ENCODE results near the gene ZNF780B. TPM values are rescaled to one million over a fixed set of nuclear protein-coding genes. Genes with fewer than 3 reads are reported as not detected.

The ZNF780B gene
- total RNA-seq = 10 to 100 TPM; 36.6 to 38.8 TPM

DNA sequence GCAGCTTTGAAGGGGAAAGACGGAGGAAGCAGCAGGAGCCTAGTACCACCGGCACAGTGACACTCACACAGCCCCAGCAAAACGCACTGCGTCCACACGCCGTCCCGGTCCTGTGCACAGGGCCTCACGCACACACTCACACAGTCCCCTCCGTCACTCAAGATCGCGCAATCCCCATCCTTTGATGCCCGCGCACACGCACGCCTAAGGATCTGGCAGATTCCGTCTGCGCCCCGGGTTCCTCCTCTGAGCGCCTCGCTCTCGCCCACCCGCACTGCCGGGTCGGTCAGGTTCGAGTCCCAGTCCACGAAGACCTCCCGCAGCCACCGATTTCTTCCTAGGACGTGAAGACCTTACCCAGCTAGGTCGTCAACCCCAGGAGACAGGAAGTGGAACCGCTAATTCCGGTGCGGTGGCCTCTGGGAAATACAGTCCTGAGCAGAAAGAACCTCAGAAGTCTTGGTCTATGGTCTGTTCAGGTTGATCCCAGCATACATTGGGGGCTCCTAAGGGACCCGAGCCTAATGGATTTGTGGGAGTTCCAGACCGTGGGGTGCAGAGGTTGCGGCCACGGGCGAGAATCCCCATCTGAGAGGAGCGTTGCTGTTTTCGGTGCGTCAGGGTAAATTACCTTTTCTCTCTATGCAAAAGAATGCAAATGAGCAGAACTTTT is at the start of gene ZNF780B:
Gene ZNF780B (minus strand): TSS at position 400 of the 673 bp plus-strand sequence. CDS start 5,899 bp downstream, outside the sequence.

DNA sequence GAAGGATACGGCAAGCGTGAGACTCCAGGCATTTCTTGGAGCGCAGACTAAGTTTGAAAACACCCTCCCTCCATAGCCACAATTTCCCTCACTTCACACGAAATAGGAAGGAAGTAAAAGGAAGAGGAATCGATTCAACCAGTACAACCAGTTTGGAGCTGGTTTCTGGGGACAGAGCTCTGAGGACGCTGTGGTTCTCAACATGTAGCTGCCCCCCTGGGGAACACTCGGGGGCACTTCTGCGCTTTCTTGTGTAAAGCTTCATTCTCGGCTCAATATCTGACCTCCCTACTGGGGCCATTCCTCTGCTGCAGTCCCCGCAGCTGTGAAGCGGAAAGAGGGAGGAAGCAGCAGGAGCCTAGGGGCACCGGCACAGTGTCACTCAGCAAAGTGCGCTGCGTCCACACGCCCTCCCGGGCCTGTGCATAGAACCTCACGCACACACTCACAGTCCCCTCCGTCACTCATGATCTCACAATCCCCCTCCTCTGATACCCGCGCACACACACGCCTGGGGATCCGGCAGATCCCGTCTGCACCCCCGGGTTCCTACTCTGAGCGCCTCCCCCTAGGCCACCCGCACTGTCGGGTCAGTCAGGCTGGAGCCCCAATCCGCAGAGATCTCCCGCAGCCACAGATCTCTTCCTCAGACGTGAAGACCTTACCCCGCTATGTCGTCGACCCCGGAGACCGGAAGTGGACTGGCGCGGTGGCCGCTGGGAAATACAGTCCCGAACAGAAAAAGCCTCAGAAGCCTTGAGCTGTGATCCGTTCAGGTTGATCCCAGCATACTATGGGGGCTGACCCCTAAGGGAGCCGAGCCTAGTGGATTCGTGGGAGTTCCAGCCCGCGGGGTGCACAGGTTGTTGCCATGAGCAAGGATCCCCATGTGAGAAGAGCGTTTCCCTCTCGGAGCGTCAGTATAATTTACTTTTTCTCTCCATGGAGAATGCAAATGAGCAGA is 34.5 kb upstream of the ZNF780B start, which contains the start of gene ZNF780A:
Gene ZNF780A (minus strand): TSS at position 703 of the 964 bp plus-strand sequence. CDS start 6,190 bp downstream, outside the sequence.

DNA sequence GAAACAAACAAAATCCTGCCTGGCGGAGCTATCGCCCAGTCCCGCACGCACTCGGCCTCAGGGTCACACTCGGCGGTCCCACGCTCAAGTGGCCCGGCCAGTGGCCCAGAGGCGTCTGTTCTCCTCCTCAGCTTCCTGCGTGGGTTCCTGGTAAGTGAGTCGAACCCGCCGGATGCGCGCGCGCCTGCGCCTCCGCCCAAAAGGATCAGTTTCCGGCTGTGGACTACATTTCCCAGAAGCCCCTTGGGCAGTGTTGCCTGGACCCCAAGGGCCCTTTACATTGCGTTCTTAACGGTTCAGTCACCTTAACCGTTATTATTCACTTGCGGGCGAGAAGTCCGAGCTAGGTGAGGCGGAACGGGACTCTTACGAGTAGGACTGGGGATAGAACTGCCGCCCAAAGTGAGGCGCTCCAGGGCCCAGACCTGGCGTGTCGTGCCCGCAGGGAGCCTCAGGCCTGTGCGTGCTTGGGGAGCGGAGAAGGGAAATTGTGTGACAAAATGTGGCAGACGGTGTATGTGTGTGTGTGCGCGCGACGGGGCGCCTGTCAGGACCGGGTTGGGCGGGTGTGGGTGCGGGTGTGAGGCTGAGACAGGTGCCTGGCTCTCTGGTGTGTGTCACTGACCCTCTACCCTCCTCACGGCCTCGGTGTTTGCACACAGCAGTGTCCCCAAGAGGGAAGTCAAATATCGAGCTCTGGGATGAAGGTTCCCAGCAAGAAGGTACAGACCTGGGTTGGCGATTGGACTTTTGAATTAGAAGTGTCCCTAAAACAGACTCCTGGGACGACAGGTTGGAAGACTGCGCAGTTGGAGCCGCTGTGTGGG is 59.0 kb downstream of the ZNF780B start, which contains the start of gene ZNF546:
Gene ZNF546 (plus strand): TSS at position 250 of the 827 bp plus-strand sequence. CDS start 1,267 bp downstream, outside the sequence.

Other genes with a start within 250 kb of the ZNF780B start
- gene DYRK1B, start 222.1 kb downstream of the ZNF780B start, total RNA-seq = 10 to 100 TPM; 13.4 to 14.1 TPM
- gene FBL, start 209.9 kb downstream of the ZNF780B start, total RNA-seq = 100 to 1,000 TPM; 377 to 379 TPM
- gene FCGBP, start 121.6 kb downstream of the ZNF780B start, total RNA-seq = 1 to 10 TPM; 4.7 to 4.8 TPM
- 10 to 100 TPM; 83.1 to 85.9 TPM for gene PSMC4, start 85.1 kb downstream of the ZNF780B start, total RNA-seq
- 1 to 10 TPM; 6.8 to 7.4 TPM for gene ZNF546, start 59.2 kb downstream of the ZNF780B start, total RNA-seq
- gene ZNF780A, start 34.7 kb upstream of the ZNF780B start, total RNA-seq = 10 to 100 TPM; 23.0 to 24.2 TPM
- 10 to 100 TPM; 20.4 to 20.5 TPM for gene MAP3K10, start 135.2 kb upstream of the ZNF780B start, total RNA-seq
- not detected for gene TTC9B, start 162.2 kb upstream of the ZNF780B start, total RNA-seq
- under 1 TPM in 1 of 2 experiments, not detected in 1; 0.19 TPM for gene CCNP, start 170.5 kb upstream of the ZNF780B start, total RNA-seq
- gene AKT2, start 229.1 kb upstream of the ZNF780B start, total RNA-seq = 100 to 1,000 TPM; 139 to 151 TPM

Measured in activated naive CD4-positive, alpha-beta T cell treated with anti-CD3 and anti-CD28 coated beads, Interleukin-2, amount 10 ng/mL, durations not matched to agents 5 hours and 36 hours (primary cell).